Dermis microvascular lymphatic vessel endothelial cell (primary cell): ENCODE measurements around the gene MRPS5. TPM values are rescaled to one million over a fixed set of nuclear protein-coding genes. Genes with fewer than 3 reads are reported as not detected.
"Not testable (repeated sequence)": the region's sequence is repeated elsewhere in the genome, so short reads cannot be mapped to it uniquely, and the experiment has no call there.

Experiments
- DNase-seq, 2 donors: peaks; one replicate each; pipeline versions ENCODE4 v3.0.0 to v3.0.0-alpha.2; 2010; ENCODE audit warnings: low read depth in 2 of 2
- total RNA-seq: library from RNA; depleted of rRNA; stranded (reverse); fragments of >200 nt; gene quantifications from 2 replicates; pipeline ENCODE4 v1.2.1, GENCODE V29; 2014

The MRPS5 gene
- 35.4 and 36.3 TPM in 2 replicates for total RNA-seq

- DNase-seq: peak; percentile 24 to 72
Observed at GRCh38 chr2:95121407-95122196, at the start of gene MRPS5. Gene MRPS5 (minus strand): TSS chr2:95121808. CDS start chr2:95121791, 17 bp downstream.

- DNase-seq: no peak
Observed at GRCh38 chr2:95166065-95166763, 44.6 kb upstream of the MRPS5 start.

- DNase-seq: peak; percentile 93 to 98
Observed at GRCh38 chr2:95165371-95166064, 43.9 kb upstream of the MRPS5 start, which contains the start of gene ZNF2. Gene ZNF2 (plus strand): TSS chr2:95165809. CDS start chr2:95176227, 10,418 bp downstream.

- no peak for DNase-seq
Observed at GRCh38 chr2:95165030-95165370, 43.4 kb upstream of the MRPS5 start.

GRCh38 chr2:95159690-95160449 lies 38.3 kb upstream of the MRPS5 start, which contains the start of gene ZNF514:
Gene ZNF514 (minus strand): TSS chr2:95159848. CDS start chr2:95153253, 6,595 bp downstream.
- peak in 1 of 2 donors; percentile 81 for DNase-seq

- DNase-seq: peak in 1 of 2 donors; percentile 53
Observed at GRCh38 chr2:95158891-95159619, 37.4 kb upstream of the MRPS5 start.

- DNase-seq: no peak
Observed at GRCh38 chr2:95158441-95158840, 36.8 kb upstream of the MRPS5 start.

- DNase-seq: no peak
Observed at GRCh38 chr2:95149397-95149984, 27.9 kb upstream of the MRPS5 start.

GRCh38 chr2:95143838-95144237 lies 22.2 kb upstream of the MRPS5 start:
- no peak for DNase-seq

- no peak for DNase-seq
Observed at GRCh38 chr2:95138702-95139101, 17.1 kb upstream of the MRPS5 start.

GRCh38 chr2:95122197-95122551 lies 566 bp upstream of the MRPS5 start:
- DNase-seq: no peak

GRCh38 chr2:95121093-95121406 lies 558 bp downstream of the MRPS5 start:
- peak in 1 of 2 donors; percentile 9 for DNase-seq

- DNase-seq: peak; percentile 59 to 73
Observed at GRCh38 chr2:95115418-95115817, 6.2 kb downstream of the MRPS5 start.

GRCh38 chr2:95113464-95113863 lies 8.1 kb downstream of the MRPS5 start:
- DNase-seq: no peak

GRCh38 chr2:95110395-95110794 lies 11.2 kb downstream of the MRPS5 start:
- DNase-seq: no peak

- DNase-seq: no peak
Observed at GRCh38 chr2:95109260-95109659, 12.3 kb downstream of the MRPS5 start.

GRCh38 chr2:95106081-95106480 lies 15.5 kb downstream of the MRPS5 start:
- DNase-seq: no peak

GRCh38 chr2:95104606-95105005 lies 17.0 kb downstream of the MRPS5 start:
- DNase-seq: no peak

GRCh38 chr2:95099910-95100309 lies 21.7 kb downstream of the MRPS5 start:
- no peak for DNase-seq

GRCh38 chr2:95098273-95098672 lies 23.3 kb downstream of the MRPS5 start:
- DNase-seq: not testable (repeated sequence)
